Forelimb muscle (tissue), 1 donor: ENCODE measurements around the gene WIPF1. TPM values are rescaled to one million over a fixed set of nuclear protein-coding genes. Genes with fewer than 3 reads are reported as not detected.

ENCODE experiments used
- DNase-seq: peaks from one replicate; pipeline ENCODE4 v3.0.0-alpha.2; 2013; ENCODE audit warnings: low read depth
- polyA plus RNA-seq: library from polyadenylated mRNA; unstranded; fragments of 120-200 nt; gene quantifications from one replicate; pipeline ENCODE4 v1.2.1, GENCODE V29; 2013; ENCODE audit not compliant: insufficient read length

Gene WIPF1
- polyA plus RNA-seq, 1 donor, result 34.2 TPM

- DNase-seq, result no peak
These were observed 52.8 kb downstream of the WIPF1 start for GRCh38 chr2:174544802-174545201.

- DNase-seq, result no peak
These were observed 53.4 kb downstream of the WIPF1 start for GRCh38 chr2:174544156-174544555.

DNA sequence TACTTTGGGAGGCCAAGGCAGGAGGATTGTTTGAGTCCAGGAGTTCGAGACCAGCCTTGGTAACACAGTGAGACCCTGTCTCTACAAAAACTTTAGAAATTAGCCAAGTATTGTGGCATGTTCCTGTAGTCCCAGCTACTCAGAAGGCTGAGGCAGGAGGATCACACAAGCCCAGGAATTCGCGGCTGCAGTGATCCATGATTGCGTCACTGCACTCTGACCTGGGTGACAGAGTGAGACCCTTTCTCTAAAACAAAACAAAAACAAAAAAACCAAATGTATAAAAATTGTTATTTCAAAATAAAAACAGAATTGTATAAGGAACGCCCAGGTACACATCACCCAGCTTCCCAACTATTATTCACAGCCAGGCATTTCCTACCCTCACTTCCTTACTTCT, 56.7 kb downstream of the WIPF1 start:
- DNase-seq, result no peak

GRCh38 chr2:174535757-174536703, 61.6 kb downstream of the WIPF1 start:
- no peak for DNase-seq

GRCh38 chr2:174535083-174535482, 62.5 kb downstream of the WIPF1 start:
- DNase-seq, result no peak

GRCh38 chr2:174529916-174530315, 67.7 kb downstream of the WIPF1 start:
- DNase-seq, result no peak

DNA sequence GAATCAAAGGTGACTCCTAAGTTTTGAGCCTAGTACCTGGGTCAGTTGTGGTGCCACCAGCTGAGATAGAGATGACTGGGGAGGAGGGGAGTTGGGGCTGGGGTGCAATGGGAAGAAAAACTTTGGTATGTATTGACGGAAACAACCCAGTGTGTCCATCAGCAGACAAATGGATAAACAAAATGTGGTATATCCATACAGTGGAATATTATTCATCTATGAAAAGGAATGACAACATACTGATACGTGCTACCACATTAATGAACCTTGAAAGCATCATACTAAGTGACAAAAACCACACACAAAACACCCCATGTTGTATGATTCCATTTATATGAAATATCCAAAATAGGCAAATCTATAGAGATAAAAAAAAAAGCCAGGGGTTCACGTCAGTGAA, 69.6 kb downstream of the WIPF1 start:
- DNase-seq, result no peak

GRCh38 chr2:174527101-174527721, 70.4 kb downstream of the WIPF1 start:
- DNase-seq, result no peak

GRCh38 chr2:174524527-174524926, 73.1 kb downstream of the WIPF1 start:
- no peak for DNase-seq

DNA sequence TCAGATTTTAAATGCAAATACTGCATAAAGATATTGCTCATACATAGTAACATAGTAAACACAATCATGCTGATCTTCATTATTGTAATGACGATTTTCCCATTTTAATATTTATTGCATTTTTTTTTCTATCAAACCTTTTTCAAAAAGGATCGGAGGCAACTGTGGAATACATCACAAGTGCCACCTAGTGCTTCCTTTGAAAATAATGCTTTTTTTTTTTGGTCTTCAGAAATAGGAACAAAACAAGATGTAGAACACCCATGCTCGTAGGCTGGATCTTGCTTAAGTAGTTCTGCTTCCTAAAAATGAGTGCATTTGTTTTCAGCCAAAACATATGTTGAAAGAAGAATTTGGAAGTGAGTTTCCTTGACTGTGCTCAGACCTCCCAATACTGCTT, 75.1 kb downstream of the WIPF1 start:
- DNase-seq, result no peak

GRCh38 chr2:174518395-174518794, 79.2 kb downstream of the WIPF1 start:
- no peak for DNase-seq

- DNase-seq, result no peak
These were observed 80.9 kb downstream of the WIPF1 start for GRCh38 chr2:174516501-174517378.

- DNase-seq, result no peak
These were observed 85.3 kb downstream of the WIPF1 start for GRCh38 chr2:174512345-174512744.

GRCh38 chr2:174511580-174512260, 85.9 kb downstream of the WIPF1 start:
- DNase-seq, result no peak

DNA sequence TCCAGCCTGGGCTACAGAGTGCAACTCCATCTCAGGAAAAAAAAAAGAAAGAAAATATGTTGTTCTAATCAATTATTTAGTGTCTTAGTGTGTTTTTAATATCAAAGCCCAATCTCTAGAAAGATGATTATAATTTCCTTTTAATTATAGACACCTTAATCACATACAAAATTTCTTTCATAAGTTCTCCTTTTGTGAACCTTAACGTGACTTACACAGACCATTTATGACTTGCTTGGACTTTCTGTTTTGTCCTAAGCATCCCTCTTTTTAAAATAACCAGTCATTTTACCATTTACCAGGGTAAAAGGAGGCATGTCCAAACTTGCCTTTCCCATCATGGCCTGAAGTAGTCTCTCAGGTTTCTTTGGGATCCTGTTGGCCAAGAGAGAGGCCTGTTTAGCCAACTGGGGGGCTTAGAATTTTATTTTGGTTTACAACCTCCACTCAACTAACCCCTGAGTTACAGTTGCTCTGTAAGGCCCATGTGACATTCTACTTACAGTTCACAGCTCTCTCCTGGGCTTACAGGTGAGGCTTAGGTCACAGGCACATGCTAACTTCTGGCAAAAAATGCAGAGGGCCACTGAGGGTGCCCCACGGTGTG, 86.9 kb downstream of the WIPF1 start:
- DNase-seq, result no peak

Other genes starting within 250 kb of the WIPF1 start
- gene SCRN3, start 202.1 kb downstream of the WIPF1 start, polyA plus RNA-seq, result 31.8 TPM
- gene GPR155, start 110.8 kb downstream of the WIPF1 start, polyA plus RNA-seq, result 4.3 TPM
- 158 TPM for gene CHRNA1, start 166.7 kb upstream of the WIPF1 start, polyA plus RNA-seq